HepG2 (cell line): ENCODE data around the gene ARHGAP25. TPM values are rescaled to one million over a fixed set of nuclear protein-coding genes. Genes with fewer than 3 reads are reported as not detected.

Experiments used
- ATAC-seq: fragments of 200-7000 bp; cut with Tn5 transposase; 3 replicates; pipeline ENCODE4 v1.9.1; 2020; ENCODE audit warnings: mild to moderate bottlenecking, moderate library complexity
- BruUV-seq: library from RNA; stranded (reverse); fragments of 400-500 nt; replicated peaks from 2 replicates; lab custom pipeline; 2021; lab: Mats Ljungman, UMichigan
- CTCF ChIA-PET: fragments of 300-600 bp; formaldehyde crosslinking; extraction: SDS; loops from one replicate; lab custom pipeline; 2021; ENCODE audit warnings: low total read pairs, inconsistent platforms, low intra/inter-chr PET ratio; lab: Yijun Ruan, JAX
- POLR2A ChIA-PET: fragments of 350-600 bp; sonication (Branson Sonifier 250); formaldehyde crosslinking; loops from one replicate; lab custom pipeline; 2020; ENCODE audit warnings: antibody characterized with exemption, inconsistent platforms; lab: Yijun Ruan, JAX
- DNase-seq: peaks from one replicate; pipeline ENCODE4 v3.0.0-alpha.2; 2015; ENCODE audit warnings: low spot score
- FAIRE-seq: peaks from 3 replicates; lab custom pipeline; 2011; peaks lifted over from hg19 to GRCh38; lab: Jason Lieb, UNC
- H2AFZ ChIP-seq: one replicate; pipeline ENCODE4 v1.6.1; 2011; ENCODE audit warnings: low read length, inconsistent platforms
- H3K27ac ChIP-seq: fragments of 300-600 bp; 3 replicates; pipeline ENCODE4 v1.8.0; 2011; ENCODE audit warnings: mixed run types, mild to moderate bottlenecking, mixed read lengths, low read length, inconsistent platforms; ENCODE audit not compliant: insufficient read depth; ENCODE audit errors: extremely low read length
- H3K27me3 ChIP-seq, 2 experiments: fragments of 200-600 bp in 1 of 2; 2 replicates in 1 of 2; 3 replicates in 1 of 2; pipeline versions ENCODE4 v1.6.0 to v1.8.0; 2011; ENCODE audit warnings: low read length in 2 of 2, mild to moderate bottlenecking in 2 of 2, moderate library complexity in 2 of 2, inconsistent platforms in 1 of 2; ENCODE audit not compliant: insufficient read depth in 2 of 2, control insufficient read depth in 1 of 2
- H3K36me3 ChIP-seq, 2 experiments: fragments of 200-600 bp in 1 of 2; replicated peaks in 1 of 2; 2 replicates in 1 of 2; 3 replicates in 1 of 2; pipeline versions ENCODE4 v1.5.1 to v1.8.0; 2011; ENCODE audit warnings: low read length in 2 of 2, inconsistent platforms in 1 of 2; ENCODE audit not compliant: insufficient read depth in 2 of 2, control insufficient read depth in 1 of 2
- H3K4me1 ChIP-seq: 2 replicates; pipeline ENCODE4 v1.5.1; 2012; ENCODE audit warnings: low read length, inconsistent platforms; ENCODE audit not compliant: insufficient read depth
- H3K4me2 ChIP-seq: 2 replicates; pipeline ENCODE4 v1.6.0; 2011; ENCODE audit warnings: low read depth, low read length, inconsistent platforms
- H3K4me3 ChIP-seq, 3 experiments: fragments of 200-600 bp in 1 of 3; sonication (generic), shearing (Covaris generic) in 1 of 3; replicated peaks in 1 of 3; 2 replicates each; pipeline ENCODE4 v1.5.1; 2011 to 2016; ENCODE audit warnings: low read length in 3 of 3, inconsistent platforms in 2 of 3, low read depth in 2 of 3, mild to moderate bottlenecking in 2 of 3, control low read depth in 1 of 3, mixed read lengths in 1 of 3; ENCODE audit not compliant: insufficient read depth in 1 of 3
- H3K79me2 ChIP-seq: one replicate; pipeline ENCODE4 v1.6.1; 2011; ENCODE audit warnings: low read length, inconsistent platforms; ENCODE audit not compliant: insufficient read depth
- H3K9ac ChIP-seq: 2 replicates; pipeline ENCODE4 v1.6.0; 2011; ENCODE audit warnings: mild to moderate bottlenecking, low read depth, low read length, inconsistent platforms; ENCODE audit not compliant: insufficient read depth
- H3K9me3 ChIP-seq: 2 replicates; pipeline ENCODE4 v1.5.1; 2012; ENCODE audit warnings: mild to moderate bottlenecking, low read length
- H4K20me1 ChIP-seq: 2 replicates; pipeline ENCODE4 v1.6.0; 2011; ENCODE audit warnings: inconsistent platforms, mild to moderate bottlenecking, low read length, moderate library complexity; ENCODE audit not compliant: insufficient read depth
- ATF7-NPFF ChIP-seq: sonication (generic); formaldehyde crosslinking; IDR thresholded peaks from 2 replicates; pipeline ENCODE4 v1.8.1; 2023; ENCODE audit warnings: mild to moderate bottlenecking, low read depth, missing genetic modification reagents, moderate library complexity
- ERF ChIP-seq: IDR thresholded peaks from 2 replicates; pipeline ENCODE4 v1.6.1; 2018; ENCODE audit warnings: missing biosample characterization, missing genetic modification reagents
- GTF2F1 ChIP-seq: fragments of 150-350 bp; IDR thresholded peaks from 2 replicates; pipeline ENCODE4 v1.6.1; 2014; ENCODE audit warnings: low read length
- MLLT10 ChIP-seq: sonication (generic); formaldehyde crosslinking; IDR thresholded peaks from 2 replicates; pipeline ENCODE4 v1.4.0; 2020; ENCODE audit warnings: missing genetic modification reagents
- SALL2 ChIP-seq: sonication (generic); formaldehyde crosslinking; IDR thresholded peaks from 2 replicates; pipeline ENCODE4 v1.8.1; 2023; ENCODE audit warnings: mild to moderate bottlenecking, missing genetic modification reagents, inconsistent platforms
- STAG1 ChIP-seq: sonication (generic); formaldehyde crosslinking; IDR thresholded peaks from 2 replicates; pipeline ENCODE4 v1.4.0; 2020; ENCODE audit warnings: missing genetic modification reagents
- ZNF331 ChIP-seq: sonication (generic); formaldehyde crosslinking; IDR thresholded peaks from 2 replicates; pipeline ENCODE4 v1.4.0; 2020; ENCODE audit warnings: missing genetic modification reagents
- WGBS: methylation state at CpG from one replicate; pipeline ENCODE4 v1.1.6; 2017; ENCODE audit warnings: low lambda C conversion rate; 5-methylcytosine and 5-hydroxymethylcytosine counted together
- in situ Hi-C: cut with HindIII; loops from 2 replicates; pipeline ENCODE4 v1.10.0; 2017; ENCODE audit warnings: low pct_unique_long_range_greater_than_20kb; ENCODE audit not compliant: extremely low pct_ligation_motif_present
- intact Hi-C: fragments of 100-400 bp; cut with micrococcal nuclease; formaldehyde crosslinking; loops from one replicate; pipeline ENCODE4 v1.10.0; 2022; ENCODE audit not compliant: unreplicated experiment
- polyA plus RNA-seq, 8 experiments: library from polyadenylated mRNA; depleted of rRNA in 3 of 8; stranded (reverse) in 7 of 8; unstranded in 1 of 8; fragments of >200 nt; fragmentation: Illumina TruSeq in 4 of 8; extraction: Trizol in 4 of 8; gene quantifications; 2 replicates each; pipeline versions ENCODE4 v1.2.1 to v1.2.3, GENCODE V29; 2011 to 2016; ENCODE audit warnings: low read depth in 4 of 8, missing spikeins in 1 of 8, mixed read lengths in 1 of 8; ENCODE audit not compliant: insufficient read depth in 1 of 8
- total RNA-seq, 5 experiments: library from RNA; depleted of rRNA; stranded (reverse); fragments of >200 nt; fragmentation: Illumina TruSeq; extraction: Trizol; gene quantifications; 2 replicates each; pipeline ENCODE4 v1.2.3, GENCODE V29; 2016; ENCODE audit warnings: low read depth in 1 of 5
- TF ChIP-seq, protein P1 (sequence below): IDR thresholded peaks from 2 replicates; pipeline ENCODE4 v1.6.1; 2018; ENCODE audit warnings: missing genetic modification reagents
- TF ChIP-seq, protein P2 (sequence below): IDR thresholded peaks from 2 replicates; pipeline ENCODE4 v1.6.1; 2016; ENCODE audit warnings: missing biosample characterization, missing genetic modification reagents, low read depth
- TF ChIP-seq, protein P3 (sequence below): fragments of 450-650 bp; IDR thresholded peaks from 2 replicates; pipeline ENCODE4 v1.6.1; 2017
- TF ChIP-seq, protein P4 (sequence below): sonication (generic); formaldehyde crosslinking; IDR thresholded peaks from 2 replicates; pipeline ENCODE4 v1.4.0; 2020; ENCODE audit warnings: mild to moderate bottlenecking, missing genetic modification reagents
- TF ChIP-seq, protein P5 (sequence below): IDR thresholded peaks from 2 replicates; pipeline ENCODE4 v1.6.1; 2016; ENCODE audit warnings: low read depth, borderline replicate concordance

ARHGAP25 gene
- total and polyA plus RNA-seq, 2 of the 13 experiments (the other 11 are each of a cell fraction or from before 2014, with no cell fraction given) = not detected

DNA sequence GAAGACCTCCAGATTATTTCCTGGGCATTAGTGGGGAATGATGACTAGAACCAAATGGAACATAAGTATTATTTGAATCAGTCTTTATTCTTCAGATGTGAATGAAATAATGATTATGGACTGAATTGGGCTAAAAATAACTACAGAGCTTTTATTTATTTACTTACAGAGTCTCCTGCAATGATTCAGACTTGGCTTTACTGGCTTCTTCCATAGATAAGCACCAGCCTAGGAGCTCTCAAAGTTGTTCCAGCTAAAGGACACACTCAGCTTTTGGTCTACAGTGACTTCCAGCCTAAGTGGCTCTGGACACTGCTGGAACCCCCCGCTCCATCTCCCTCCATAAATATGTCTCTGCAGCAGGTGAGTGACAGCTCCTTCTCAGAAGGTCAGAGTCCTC lies 24.3 kb upstream of the ARHGAP25 start:
- no peak overlapping the region for H3K9ac ChIP-seq
- TF ChIP-seq, protein P1, sequence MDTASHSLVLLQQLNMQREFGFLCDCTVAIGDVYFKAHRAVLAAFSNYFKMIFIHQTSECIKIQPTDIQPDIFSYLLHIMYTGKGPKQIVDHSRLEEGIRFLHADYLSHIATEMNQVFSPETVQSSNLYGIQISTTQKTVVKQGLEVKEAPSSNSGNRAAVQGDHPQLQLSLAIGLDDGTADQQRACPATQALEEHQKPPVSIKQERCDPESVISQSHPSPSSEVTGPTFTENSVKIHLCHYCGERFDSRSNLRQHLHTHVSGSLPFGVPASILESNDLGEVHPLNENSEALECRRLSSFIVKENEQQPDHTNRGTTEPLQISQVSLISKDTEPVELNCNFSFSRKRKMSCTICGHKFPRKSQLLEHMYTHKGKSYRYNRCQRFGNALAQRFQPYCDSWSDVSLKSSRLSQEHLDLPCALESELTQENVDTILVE = no peak
- TF ChIP-seq SALL2 (CRISPR knock-in tag) (no peak), ZNF331 (CRISPR knock-in tag) (no peak), ATF7-NPFF (CRISPR knock-in tag) (no peak), STAG1 (CRISPR knock-in tag) (no peak), MLLT10 (CRISPR knock-in tag) (no peak), ERF (no peak), GTF2F1 (no peak)
- TF ChIP-seq, protein P2, sequence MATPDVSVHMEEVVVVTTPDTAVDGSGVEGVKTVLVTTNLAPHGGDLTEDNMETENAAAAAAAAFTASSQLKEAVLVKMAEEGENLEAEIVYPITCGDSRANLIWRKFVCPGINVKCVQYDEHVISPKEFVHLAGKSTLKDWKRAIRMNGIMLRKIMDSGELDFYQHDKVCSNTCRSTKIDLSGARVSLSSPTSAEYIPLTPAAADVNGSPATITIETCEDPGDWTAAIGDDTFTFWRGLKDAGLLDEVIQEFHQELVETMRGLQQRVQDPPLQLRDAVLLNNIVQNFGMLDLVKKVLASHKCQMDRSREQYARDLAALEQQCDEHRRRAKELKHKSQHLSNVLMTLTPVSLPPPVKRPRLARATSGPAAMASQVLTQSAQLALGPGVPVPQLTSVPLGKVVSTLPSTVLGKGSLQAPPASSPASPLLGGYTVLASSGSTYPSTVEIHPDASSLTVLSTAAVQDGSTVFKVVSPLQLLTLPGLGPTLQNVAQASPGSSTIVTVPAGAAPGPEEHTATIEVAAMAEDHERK (CRISPR knock-in tag) = no peak
- TF ChIP-seq, protein P3, sequence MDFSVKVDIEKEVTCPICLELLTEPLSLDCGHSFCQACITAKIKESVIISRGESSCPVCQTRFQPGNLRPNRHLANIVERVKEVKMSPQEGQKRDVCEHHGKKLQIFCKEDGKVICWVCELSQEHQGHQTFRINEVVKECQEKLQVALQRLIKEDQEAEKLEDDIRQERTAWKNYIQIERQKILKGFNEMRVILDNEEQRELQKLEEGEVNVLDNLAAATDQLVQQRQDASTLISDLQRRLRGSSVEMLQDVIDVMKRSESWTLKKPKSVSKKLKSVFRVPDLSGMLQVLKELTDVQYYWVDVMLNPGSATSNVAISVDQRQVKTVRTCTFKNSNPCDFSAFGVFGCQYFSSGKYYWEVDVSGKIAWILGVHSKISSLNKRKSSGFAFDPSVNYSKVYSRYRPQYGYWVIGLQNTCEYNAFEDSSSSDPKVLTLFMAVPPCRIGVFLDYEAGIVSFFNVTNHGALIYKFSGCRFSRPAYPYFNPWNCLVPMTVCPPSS = no peak
- TF ChIP-seq, protein P4, sequence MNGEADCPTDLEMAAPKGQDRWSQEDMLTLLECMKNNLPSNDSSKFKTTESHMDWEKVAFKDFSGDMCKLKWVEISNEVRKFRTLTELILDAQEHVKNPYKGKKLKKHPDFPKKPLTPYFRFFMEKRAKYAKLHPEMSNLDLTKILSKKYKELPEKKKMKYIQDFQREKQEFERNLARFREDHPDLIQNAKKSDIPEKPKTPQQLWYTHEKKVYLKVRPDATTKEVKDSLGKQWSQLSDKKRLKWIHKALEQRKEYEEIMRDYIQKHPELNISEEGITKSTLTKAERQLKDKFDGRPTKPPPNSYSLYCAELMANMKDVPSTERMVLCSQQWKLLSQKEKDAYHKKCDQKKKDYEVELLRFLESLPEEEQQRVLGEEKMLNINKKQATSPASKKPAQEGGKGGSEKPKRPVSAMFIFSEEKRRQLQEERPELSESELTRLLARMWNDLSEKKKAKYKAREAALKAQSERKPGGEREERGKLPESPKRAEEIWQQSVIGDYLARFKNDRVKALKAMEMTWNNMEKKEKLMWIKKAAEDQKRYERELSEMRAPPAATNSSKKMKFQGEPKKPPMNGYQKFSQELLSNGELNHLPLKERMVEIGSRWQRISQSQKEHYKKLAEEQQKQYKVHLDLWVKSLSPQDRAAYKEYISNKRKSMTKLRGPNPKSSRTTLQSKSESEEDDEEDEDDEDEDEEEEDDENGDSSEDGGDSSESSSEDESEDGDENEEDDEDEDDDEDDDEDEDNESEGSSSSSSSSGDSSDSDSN (CRISPR knock-in tag) = no peak
- TF ChIP-seq, protein P5, sequence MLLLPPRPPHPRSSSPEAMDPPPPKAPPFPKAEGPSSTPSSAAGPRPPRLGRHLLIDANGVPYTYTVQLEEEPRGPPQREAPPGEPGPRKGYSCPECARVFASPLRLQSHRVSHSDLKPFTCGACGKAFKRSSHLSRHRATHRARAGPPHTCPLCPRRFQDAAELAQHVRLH (CRISPR knock-in tag) = no peak

More for the DNA sequence above, 24.3 kb upstream of the ARHGAP25 start:
- Histone ChIP-seq H3K4me1 (no peaks in the 10 kb centered on the region), H3K4me2 (no peak overlapping the region), H3K4me3 (no peak overlapping the region), H4K20me1 (no peaks in the 10 kb centered on the region), H3K9me3 (no peaks in the 10 kb centered on the region), H3K36me3 (no peaks in the 10 kb centered on the region), H2AFZ (no peak overlapping the region), H3K27ac (no peak overlapping the region), H3K79me2 (no peaks in the 10 kb centered on the region), H3K27me3 (no peaks in the 10 kb centered on the region)
- DNase-seq = no peak
- BruUV-seq = no TSS peak
- POLR2A ChIA-PET = no interaction called here
- CTCF ChIA-PET = interaction anchor here (1.3 kb wide), 1 partner anchor 213 kb away, joined by 4 read pairs; no protein-coding TSS in a partner anchor
- no peak for FAIRE-seq
- in situ Hi-C loops (no loop called here), intact Hi-C loops (no loop called here)
- 0% methylated on average over 1 of the region's 1 CpG for WGBS
- no peak for ATAC-seq
